Naive B cell (primary cell): Measurements from ENCODE around the gene MUC5B. TPM values are rescaled to one million over a fixed set of nuclear protein-coding genes. Genes with fewer than 3 reads are reported as not detected.
"Not testable (repeated sequence)": the region's sequence is repeated elsewhere in the genome, so short reads cannot be mapped to it uniquely, and the experiment has no call there.

ENCODE experiments used
- ATAC-seq, 2 donors: fragments of 150-1000 bp; cut with Tn5 transposase; 2 replicates each; pipeline ENCODE4 v1.10.0; 2021; ENCODE audit warnings: low read depth in 2 of 2, mild to moderate bottlenecking in 2 of 2, moderate library complexity in 2 of 2
- DNase-seq: peaks from one replicate; pipeline ENCODE4 v3.0.0; 2022
- H3K27ac Mint-ChIP-seq, 6 donors: one replicate each; pipeline ENCODE4 v1.8.0; 2020 to 2022; ENCODE audit warnings: mild to moderate bottlenecking in 6 of 6, mixed read lengths in 6 of 6, moderate library complexity in 5 of 6, inconsistent platforms in 2 of 6
- H3K27me3 Mint-ChIP-seq, 3 donors: one replicate each; pipeline ENCODE4 v1.8.0; 2021 to 2022; ENCODE audit warnings: mixed read lengths in 3 of 3, mild to moderate bottlenecking in 1 of 3
- H3K36me3 Mint-ChIP-seq, 2 donors: one replicate each; pipeline ENCODE4 v1.8.0; 2020 to 2022; ENCODE audit warnings: mixed read lengths in 2 of 2, inconsistent platforms in 1 of 2, mild to moderate bottlenecking in 1 of 2
- H3K4me1 Mint-ChIP-seq, 3 donors: one replicate each; pipeline ENCODE4 v1.8.0; 2020 to 2022; ENCODE audit warnings: mixed read lengths in 3 of 3, inconsistent platforms in 1 of 3, mild to moderate bottlenecking in 1 of 3, moderate library complexity in 1 of 3
- H3K4me3 Mint-ChIP-seq, 8 donors: one replicate each; pipeline ENCODE4 v1.8.0; 2020 to 2022; ENCODE audit warnings: mild to moderate bottlenecking in 8 of 8, mixed read lengths in 8 of 8, moderate library complexity in 8 of 8, inconsistent platforms in 2 of 8
- H3K9me3 Mint-ChIP-seq, 7 donors: one replicate each; pipeline ENCODE4 v1.8.0; 2020 to 2022; ENCODE audit warnings: mixed read lengths in 7 of 7, mild to moderate bottlenecking in 5 of 7, inconsistent platforms in 2 of 7, moderate library complexity in 1 of 7
- polyA plus RNA-seq, 6 donors: library from polyadenylated mRNA; unstranded; fragments of 300-500 nt; fragmentation: Illumina TruSeq; gene quantifications; one replicate each; pipeline ENCODE4 v1.2.3, GENCODE V29; 2021; ENCODE audit warnings: low read depth in 6 of 6

The MUC5B gene
- polyA plus RNA-seq, 6 donors from 2014 or later = not detected

DNA sequence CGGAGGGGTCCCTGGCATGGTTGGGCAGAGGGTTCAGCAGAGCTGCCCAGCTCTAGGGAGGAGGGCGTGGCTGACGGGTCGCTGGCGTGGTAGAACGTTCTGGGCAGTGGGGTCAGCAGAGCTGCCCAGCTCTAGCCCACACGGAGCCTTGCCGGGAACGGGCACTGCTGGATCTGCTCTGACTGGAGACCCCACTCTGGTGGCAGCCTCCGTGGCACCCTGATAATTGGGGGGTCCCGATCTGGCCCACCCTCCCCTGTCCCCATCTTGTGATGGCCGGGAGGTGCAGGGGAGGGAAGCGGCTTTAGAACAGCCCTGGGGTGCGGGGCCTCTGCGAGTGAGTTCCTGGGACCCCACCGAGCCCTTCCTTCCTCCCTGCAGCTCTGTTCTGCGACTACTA, 43.2 kb upstream of the MUC5B start:
- peak overlapping the region in 1 of 8 donors; percentile 54 for H3K4me3 Mint-ChIP-seq
- no peaks in the 10 kb centered on the region for H3K36me3 Mint-ChIP-seq
- DNase-seq (no peak), ATAC-seq (no peak)
- H3K4me1 Mint-ChIP-seq = peaks cover 0 to 3% (median 0%) of the 10 kb centered on the region in 3 donors
- H3K9me3 Mint-ChIP-seq = peaks cover 0 to 3% (median 0%) of the 10 kb centered on the region in 7 donors
- no peak overlapping the region for H3K27ac Mint-ChIP-seq
- no peaks in the 10 kb centered on the region for H3K27me3 Mint-ChIP-seq

DNA sequence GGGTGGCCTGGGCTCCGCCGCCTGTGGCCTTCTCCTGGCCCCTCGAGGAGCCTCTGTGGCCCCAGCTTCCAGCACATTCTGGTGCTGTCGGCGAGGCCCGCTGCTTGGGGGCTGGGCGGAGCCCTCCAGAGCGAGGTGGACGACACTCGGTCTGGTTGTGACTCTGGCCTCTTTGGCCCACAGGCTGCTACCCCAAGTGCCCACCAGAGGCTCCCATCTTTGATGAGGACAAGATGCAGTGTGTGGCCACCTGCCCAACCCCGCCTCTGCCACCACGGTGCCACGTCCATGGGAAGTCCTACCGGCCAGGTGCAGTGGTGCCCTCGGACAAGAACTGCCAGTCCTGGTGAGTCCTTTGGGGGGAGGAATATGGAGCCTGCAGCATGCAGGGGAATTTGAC, 42.7 kb upstream of the MUC5B start:
- ATAC-seq (no peak), DNase-seq (no peak)
- Mint-ChIP-seq H3K36me3 (no peaks in the 10 kb centered on the region), H3K27ac (no peak overlapping the region), H3K4me1 (peaks cover 0 to 3% (median 0%) of the 10 kb centered on the region in 3 donors), H3K27me3 (no peaks in the 10 kb centered on the region), H3K4me3 (no peak overlapping the region), H3K9me3 (peaks cover 0 to 3% (median 0%) of the 10 kb centered on the region in 7 donors)

GRCh38 chr11:1180947-1181391, 41.9 kb upstream of the MUC5B start:
- ATAC-seq (no peak), DNase-seq (no peak)
- Mint-ChIP-seq H3K36me3 (no peaks in the 10 kb centered on the region), H3K4me3 (peak overlapping the region in 1 of 8 donors; percentile 33), H3K27me3 (no peaks in the 10 kb centered on the region), H3K27ac (no peak overlapping the region), H3K9me3 (peaks cover 0 to 3% (median 0%) of the 10 kb centered on the region in 7 donors), H3K4me1 (no peaks in the 10 kb centered on the region)

DNA sequence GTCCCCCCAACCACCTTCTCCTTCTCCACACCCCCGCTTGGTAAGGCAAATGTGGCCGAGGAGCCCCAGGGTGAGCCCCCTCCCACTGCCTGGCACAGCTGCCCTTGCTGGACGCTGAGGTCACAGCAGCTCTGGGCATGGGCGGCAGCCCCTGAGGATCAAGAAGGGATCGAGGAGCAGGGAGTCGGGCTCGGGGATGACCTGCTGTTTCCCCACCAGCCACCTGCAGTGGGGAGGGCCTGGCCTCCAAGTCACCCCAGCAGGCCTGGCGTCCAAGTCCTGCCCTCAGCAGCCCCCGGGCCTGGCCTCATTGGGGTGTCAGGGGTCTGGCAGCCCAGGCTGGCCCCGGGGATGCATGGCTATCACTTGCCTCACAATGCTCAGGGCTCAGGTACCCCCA, 41.4 kb upstream of the MUC5B start:
- ATAC-seq = no peak
- H3K27me3 Mint-ChIP-seq = no peaks in the 10 kb centered on the region
- no peaks in the 10 kb centered on the region for H3K36me3 Mint-ChIP-seq
- no peak for DNase-seq
- H3K4me3 Mint-ChIP-seq = no peak overlapping the region
- peaks cover 0 to 3% (median 0%) of the 10 kb centered on the region in 7 donors for H3K9me3 Mint-ChIP-seq
- no peak overlapping the region for H3K27ac Mint-ChIP-seq
- H3K4me1 Mint-ChIP-seq = no peaks in the 10 kb centered on the region

DNA sequence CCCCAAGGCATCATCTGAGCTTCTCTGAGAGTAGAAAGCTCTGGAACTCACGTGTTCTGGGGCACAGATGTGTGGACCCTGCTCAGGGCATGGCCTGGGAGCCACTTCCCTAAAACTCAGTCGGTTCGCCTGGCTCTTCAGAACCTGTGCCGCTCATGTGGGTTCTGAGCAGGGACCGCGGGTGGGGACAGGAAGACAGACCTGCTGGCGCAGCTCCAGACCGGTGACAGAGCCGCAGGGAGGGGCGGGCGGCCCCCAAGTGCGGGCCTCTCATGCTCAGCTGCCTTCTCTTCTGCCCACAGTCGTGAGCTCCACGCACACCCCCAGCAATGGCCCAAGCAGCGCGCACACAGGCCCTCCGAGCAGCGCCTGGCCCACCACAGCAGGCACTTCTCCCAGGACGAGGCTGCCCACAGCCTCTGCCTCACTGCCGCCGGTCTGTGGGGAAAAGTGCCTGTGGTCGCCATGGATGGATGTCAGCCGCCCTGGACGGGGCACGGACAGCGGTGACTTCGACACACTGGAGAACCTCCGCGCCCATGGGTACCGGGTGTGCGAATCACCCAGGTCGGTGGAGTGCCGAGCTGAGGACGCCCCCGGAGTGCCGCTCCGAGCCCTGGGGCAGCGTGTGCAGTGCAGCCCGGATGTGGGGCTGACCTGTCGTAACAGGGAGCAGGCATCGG, 40.9 kb upstream of the MUC5B start:
- Mint-ChIP-seq H3K4me3 (peak overlapping the region in 1 of 8 donors; percentile 40), H3K27me3 (no peaks in the 10 kb centered on the region), H3K9me3 (peaks cover 0 to 3% (median 0%) of the 10 kb centered on the region in 7 donors), H3K36me3 (no peaks in the 10 kb centered on the region), H3K27ac (no peak overlapping the region), H3K4me1 (no peaks in the 10 kb centered on the region)
- ATAC-seq (no peak), DNase-seq (no peak)

DNA sequence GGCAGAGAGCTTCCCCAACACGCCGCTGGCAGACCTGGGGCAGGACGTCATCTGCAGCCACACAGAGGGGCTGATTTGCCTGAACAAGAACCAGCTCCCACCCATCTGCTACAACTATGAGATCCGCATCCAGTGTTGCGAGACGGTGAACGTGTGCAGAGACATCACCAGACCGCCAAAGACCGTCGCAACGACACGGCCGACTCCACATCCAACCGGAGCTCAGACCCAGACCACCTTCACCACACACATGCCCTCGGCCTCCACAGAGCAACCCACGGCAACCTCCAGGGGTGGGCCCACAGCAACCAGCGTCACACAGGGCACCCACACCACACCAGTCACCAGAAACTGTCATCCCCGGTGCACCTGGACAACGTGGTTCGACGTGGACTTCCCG, 38.7 kb upstream of the MUC5B start:
- not testable (repeated sequence) for H3K9me3 Mint-ChIP-seq, H3K27me3 Mint-ChIP-seq, H3K4me1 Mint-ChIP-seq, DNase-seq, H3K27ac Mint-ChIP-seq, H3K4me3 Mint-ChIP-seq, H3K36me3 Mint-ChIP-seq, ATAC-seq

DNA sequence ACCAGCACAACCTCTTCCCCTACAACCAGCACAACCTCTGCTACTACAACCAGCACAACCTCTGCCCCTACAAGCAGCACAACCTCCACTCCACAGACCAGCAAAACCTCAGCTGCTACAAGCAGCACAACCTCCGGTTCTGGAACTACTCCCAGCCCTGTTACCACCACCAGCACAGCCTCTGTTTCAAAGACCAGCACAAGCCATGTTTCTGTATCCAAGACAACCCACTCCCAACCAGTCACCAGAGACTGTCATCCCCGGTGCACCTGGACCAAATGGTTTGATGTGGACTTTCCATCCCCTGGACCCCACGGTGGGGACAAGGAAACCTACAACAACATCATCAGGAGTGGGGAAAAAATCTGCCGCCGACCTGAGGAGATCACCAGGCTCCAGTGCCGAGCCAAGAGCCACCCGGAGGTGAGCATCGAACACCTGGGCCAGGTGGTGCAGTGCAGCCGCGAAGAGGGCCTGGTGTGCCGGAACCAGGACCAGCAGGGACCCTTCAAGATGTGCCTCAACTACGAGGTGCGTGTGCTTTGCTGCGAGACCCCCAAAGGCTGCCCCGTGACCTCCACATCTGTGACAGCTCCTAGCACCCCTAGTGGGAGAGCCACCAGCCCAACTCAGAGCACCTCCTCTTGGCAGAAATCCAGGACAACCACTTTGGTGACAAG, 34.3 kb upstream of the MUC5B start:
- H3K4me1 Mint-ChIP-seq, H3K9me3 Mint-ChIP-seq, DNase-seq, H3K36me3 Mint-ChIP-seq, H3K4me3 Mint-ChIP-seq, H3K27ac Mint-ChIP-seq, ATAC-seq, H3K27me3 Mint-ChIP-seq: not testable (repeated sequence)

DNA sequence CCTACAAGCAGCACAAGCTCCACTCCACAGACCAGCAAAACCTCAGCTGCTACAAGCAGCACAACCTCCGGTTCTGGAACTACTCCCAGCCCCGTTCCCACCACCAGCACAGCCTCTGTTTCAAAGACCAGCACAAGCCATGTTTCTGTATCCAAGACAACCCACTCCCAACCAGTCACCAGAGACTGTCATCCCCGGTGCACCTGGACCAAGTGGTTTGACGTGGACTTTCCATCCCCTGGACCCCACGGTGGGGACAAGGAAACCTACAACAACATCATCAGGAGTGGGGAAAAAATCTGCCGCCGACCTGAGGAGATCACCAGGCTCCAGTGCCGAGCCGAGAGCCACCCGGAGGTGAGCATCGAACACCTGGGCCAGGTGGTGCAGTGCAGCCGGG, 33.0 kb upstream of the MUC5B start:
- not testable (repeated sequence) for H3K4me3 Mint-ChIP-seq, H3K9me3 Mint-ChIP-seq, ATAC-seq, H3K36me3 Mint-ChIP-seq, DNase-seq, H3K27me3 Mint-ChIP-seq, H3K4me1 Mint-ChIP-seq, H3K27ac Mint-ChIP-seq

DNA sequence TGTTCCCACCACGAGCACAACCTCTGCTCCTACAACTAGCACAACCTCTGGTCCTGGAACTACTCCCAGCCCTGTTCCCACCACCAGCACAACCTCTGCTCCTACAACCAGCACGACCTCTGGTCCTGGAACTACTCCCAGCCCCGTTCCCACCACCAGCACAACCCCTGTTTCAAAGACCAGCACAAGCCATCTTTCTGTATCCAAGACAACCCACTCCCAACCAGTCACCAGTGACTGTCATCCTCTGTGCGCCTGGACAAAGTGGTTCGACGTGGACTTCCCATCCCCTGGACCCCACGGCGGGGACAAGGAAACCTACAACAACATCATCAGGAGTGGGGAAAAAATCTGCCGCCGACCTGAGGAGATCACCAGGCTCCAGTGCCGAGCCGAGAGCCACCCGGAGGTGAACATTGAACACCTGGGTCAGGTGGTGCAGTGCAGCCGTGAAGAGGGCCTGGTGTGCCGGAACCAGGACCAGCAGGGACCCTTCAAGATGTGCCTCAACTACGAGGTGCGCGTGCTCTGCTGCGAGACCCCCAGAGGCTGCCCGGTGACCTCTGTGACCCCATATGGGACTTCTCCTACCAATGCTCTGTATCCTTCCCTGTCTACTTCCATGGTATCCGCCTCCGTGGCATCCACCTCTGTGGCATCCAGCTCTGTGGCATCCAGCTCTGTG, 30.9 kb upstream of the MUC5B start:
- H3K27me3 Mint-ChIP-seq, ATAC-seq, H3K4me1 Mint-ChIP-seq, H3K36me3 Mint-ChIP-seq, H3K9me3 Mint-ChIP-seq, DNase-seq, H3K27ac Mint-ChIP-seq, H3K4me3 Mint-ChIP-seq: not testable (repeated sequence)

DNA sequence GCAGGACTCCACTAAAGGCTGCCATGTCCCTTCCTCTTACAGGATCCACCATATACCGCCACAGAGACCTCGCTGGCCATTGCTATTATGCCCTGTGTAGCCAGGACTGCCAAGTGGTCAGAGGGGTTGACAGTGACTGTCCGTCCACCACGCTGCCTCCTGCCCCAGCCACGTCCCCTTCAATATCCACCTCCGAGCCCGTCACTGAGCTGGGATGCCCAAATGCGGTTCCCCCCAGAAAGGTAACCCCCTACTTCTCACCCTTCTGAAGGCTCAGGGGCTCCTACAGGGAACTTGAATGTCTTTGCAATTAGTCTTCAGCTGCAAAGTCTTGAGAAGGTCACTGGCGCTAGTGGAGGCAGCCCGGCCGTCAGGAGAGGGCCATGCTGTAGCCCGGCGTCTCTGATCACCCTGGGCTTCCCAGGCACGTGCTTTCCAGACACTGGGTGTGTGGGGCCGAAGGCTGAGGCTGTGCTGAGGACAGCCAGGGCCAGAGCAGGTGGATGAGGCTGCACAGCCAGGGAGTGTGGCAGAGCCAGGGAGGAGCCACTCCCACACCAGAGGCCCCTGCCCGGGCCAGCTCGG, 30.0 kb upstream of the MUC5B start:
- Mint-ChIP-seq H3K27ac (no peak overlapping the region), H3K36me3 (no peaks in the 10 kb centered on the region), H3K27me3 (peaks cover 0 to 4% (median 0%) of the 10 kb centered on the region in 3 donors), H3K4me1 (no peaks in the 10 kb centered on the region), H3K4me3 (no peak overlapping the region), H3K9me3 (peaks cover 0 to 3% (median 0%) of the 10 kb centered on the region in 7 donors)
- DNase-seq (no peak), ATAC-seq (no peak)

DNA sequence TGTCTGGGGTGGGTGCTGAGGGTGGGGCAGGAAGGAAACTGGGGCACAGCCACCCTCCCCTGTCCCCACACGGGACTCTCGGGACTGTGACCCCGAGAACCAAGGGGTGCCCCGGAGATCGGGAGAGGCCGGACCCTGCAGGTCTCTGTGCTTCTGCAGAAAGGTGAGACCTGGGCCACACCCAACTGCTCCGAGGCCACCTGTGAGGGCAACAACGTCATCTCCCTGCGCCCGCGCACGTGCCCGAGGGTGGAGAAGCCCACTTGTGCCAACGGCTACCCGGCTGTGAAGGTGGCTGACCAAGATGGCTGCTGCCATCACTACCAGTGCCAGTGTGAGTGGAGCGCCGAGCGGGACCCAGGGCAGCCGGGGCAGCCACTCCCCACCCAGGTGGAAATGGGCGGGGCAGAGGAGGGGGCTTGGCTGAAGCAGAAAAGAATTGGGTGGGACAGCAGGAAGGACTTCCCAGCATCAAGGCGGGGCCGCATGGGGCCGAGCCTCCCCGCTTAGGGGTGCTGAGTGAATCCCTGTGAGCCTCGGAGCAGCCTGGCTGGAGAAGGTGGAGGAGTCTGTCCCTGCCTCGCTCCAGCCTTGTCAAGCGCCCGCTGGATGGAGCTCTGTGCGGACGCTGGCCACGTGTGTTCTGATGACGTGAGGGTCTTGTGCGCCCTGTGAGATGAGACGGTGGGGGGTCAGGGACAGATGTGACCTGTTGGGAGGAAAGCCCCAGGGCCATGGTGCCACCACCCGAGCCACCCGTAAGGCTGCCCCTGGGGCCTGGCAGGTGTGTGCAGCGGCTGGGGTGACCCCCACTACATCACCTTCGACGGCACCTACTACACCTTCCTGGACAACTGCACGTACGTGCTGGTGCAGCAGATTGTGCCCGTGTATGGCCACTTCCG, 29.3 kb upstream of the MUC5B start:
- H3K27ac Mint-ChIP-seq = no peak overlapping the region
- H3K4me3 Mint-ChIP-seq = no peak overlapping the region
- no peaks in the 10 kb centered on the region for H3K4me1 Mint-ChIP-seq
- no peaks in the 10 kb centered on the region for H3K36me3 Mint-ChIP-seq
- H3K27me3 Mint-ChIP-seq = peaks cover 0 to 4% (median 0%) of the 10 kb centered on the region in 3 donors
- DNase-seq (no peak), ATAC-seq (no peak)
- H3K9me3 Mint-ChIP-seq = peaks cover 0 to 3% (median 0%) of the 10 kb centered on the region in 7 donors

- ATAC-seq (no peak), DNase-seq (no peak)
- Mint-ChIP-seq H3K4me1 (no peaks in the 10 kb centered on the region), H3K27me3 (peaks cover 0 to 4% (median 0%) of the 10 kb centered on the region in 3 donors), H3K27ac (no peak overlapping the region), H3K9me3 (peaks cover 0 to 3% (median 0%) of the 10 kb centered on the region in 7 donors), H3K4me3 (no peak overlapping the region), H3K36me3 (no peaks in the 10 kb centered on the region)
Measured at GRCh38 chr11:1194231-1194976, 28.5 kb upstream of the MUC5B start.
